SHP77 treated with DMSO at 0.1 percent for 48 hours (cell line): ENCODE data around the gene CCDC69.

Experiments
- DNase-seq: peaks from one replicate; lab custom pipeline; 2025; lab: John Stamatoyannopoulos, UW

The CCDC69 gene

DNA sequence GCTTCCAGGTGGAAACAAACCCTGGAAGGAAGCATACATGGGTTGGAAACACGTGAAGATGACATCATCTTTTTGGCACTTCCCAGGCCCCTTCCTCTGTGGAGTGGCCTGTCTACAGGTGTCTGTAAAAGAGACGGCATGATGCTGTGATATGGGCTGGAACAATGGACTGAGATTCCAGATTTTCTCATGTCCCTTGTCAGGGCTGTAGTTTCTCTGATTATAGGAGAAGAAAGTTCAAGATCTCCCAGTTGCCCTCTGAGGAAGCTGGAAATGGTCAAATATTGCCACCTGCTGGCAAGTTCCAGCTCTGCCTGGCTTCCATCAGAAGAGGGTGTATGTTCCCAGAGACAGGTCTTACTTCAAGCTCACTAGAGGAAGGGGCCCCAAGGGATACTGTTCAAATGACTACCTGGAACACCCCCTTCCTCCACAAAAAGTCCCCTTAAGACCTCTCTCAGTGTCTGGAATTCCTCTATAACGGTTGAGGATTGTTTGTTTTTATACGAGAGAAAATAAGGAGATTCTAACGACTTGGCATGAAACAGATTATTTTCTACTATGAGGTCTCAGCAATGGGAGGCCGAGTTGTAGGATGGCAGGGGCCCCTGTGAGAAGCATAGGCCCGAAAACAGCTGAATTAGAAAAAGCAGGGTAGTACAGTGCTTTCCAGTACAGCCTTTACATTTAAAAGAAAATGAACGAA lies 59.1 kb downstream of the CCDC69 start:
- peak; percentile 1 for DNase-seq

DNA sequence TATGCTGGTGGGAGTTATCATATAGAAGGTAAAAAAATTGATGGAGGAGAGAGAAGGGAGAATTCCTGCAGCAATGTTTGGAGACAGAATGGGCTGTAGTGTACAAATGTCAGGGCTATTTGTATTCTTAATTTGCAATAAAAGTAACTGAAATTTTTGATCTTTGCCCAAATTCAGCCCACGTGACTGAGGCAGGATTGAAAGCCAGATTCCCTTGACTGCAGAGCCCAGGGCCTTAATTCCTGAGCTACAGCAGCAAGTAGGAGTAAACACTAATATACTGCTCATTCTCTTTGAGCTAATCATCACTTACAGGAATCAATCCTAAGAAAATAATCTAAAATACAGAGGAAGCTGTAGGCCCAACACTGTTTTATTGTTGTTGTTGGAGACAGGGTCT lies 61.1 kb downstream of the CCDC69 start:
- DNase-seq: no peak

DNA sequence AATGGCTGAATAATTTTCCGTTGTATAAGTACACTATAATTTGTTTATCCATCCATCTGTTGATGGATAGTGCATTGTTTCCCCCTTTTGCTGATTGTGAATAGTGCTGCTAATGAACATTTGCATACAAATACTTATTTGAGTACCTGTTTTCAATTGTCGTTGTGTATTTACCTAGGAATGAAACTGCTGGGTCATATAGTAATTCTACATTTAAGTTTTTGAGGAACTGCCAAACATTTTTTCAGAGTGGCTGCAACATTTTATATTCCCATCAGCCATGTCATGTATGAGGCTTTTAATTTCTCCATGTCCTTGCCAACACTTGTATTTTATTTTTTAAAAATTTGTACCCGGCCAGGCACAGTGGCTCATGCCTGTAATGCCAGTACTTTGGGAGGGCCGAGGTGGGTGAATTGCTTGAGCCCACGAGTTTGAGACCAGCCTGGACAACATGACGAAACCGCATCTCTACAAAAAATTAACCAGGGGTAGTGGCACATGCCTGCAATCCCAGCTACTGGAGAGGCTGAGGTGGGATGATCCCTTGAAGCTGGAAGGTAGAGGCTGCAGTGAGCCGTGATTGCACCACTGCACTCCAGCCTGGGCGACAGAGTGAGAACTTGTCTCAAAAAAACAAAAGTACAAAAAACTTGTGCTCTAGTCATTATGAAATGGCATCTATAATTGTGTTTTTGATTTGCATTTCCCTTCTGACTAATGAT lies 64.1 kb downstream of the CCDC69 start:
- DNase-seq: no peak

DNA sequence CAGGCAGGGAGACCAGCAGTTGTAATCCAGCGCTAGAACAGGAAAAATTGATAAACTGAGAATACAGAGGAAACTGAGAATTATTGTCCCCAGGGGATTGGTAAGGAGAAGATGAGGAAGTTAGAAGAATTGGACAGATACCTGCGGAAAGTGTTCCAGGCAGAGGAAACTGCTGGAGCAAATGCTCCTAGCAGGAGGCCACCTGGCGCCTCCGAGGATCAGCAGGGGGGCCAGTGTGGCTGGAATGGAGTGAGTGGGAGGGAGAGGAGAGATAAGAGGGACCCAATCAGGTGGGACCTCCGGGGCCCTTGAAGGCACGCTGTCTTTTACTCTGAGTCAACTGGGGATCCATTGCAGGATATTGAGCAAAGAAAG lies 65.6 kb downstream of the CCDC69 start:
- no peak for DNase-seq

DNA sequence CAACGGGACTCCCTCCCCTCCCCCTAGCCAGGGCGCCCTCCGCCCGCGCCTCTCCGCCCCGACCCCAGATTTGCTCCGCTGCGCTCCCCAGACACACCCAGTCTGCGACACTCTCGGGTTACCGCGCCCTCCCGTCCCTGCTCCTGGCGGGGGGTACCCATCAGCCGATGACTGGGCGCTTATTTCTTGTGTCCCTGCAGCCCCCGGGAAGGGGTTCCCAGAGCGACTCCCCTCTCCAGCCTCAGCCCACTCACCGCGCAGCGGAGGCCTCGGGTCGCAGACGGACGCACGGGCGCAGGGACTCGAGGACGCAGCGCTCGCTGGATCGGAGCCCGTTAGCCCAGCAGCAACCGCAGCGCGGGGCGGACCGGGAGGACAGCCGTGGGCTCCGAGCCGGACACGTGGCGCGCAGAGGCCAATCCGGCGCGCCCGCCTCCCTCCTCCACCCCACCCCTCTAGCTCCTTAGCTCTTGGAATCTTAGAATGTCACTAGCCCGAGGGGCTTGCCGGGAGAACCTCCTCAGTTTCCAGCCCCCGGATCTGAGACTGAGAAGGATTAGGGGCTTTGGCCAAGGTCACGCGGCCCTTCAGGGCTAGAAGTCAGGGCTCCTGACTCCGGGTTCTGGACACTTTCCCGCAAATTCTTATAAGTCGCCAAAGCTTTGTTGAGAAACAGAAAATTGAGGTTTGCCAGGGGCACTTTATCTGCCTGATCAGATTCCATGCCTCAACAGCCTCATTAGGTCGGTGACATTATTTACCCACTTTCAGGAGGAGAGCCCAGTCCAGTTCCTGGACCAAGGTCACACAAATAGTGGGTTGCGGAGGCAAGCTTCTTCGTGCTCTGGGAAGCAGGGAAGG lies 66.2 kb downstream of the CCDC69 start, which contains the start of gene ANXA6:
Gene ANXA6 (minus strand): TSS at position 354 of the 861 bp plus-strand sequence. CDS start 9,878 bp downstream, outside the sequence.
- no peak for DNase-seq

DNA sequence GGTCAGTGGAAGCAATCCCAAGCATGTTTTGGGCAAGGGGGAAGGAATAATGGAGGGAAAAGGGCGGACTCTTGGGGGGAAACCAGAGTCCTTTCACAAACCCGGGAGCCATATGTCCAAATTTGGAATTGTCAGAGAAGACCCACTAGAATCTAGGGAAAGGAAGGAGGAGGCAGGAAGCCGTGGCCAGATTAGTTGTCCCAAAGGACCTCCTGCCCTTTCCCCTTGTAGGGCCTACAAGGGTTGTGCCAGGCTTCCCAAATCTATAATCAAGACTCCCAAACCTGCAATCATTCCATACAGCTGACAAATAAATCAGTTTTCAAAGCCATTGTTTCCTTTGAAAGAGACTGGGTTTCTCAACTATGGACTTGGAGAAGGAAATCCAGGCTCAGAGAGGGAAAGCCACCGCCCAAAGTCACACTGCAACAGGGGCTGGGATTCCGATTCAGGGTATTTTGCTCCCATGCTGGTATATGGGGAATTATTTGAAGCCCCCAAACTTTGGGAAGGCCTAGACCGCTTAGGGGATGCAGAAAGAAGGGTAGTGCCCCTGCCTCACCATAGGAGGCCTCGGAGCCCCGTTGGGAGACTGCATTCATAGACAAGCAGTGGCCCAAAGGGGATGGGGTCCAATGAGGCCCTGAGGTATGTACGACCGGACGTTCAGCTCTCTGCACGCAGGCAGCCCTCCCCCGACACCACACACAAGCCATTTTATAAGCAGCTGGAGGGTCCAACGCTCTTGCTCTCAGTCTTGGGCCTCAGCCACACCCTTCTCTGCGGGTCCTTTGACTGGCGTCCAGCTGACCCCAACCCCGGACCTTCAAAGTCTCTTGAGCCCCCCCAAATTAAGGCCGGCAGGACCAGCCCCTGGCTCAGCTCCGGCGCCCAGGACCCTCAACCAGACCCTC lies 67.1 kb downstream of the CCDC69 start:
- DNase-seq: no peak

DNA sequence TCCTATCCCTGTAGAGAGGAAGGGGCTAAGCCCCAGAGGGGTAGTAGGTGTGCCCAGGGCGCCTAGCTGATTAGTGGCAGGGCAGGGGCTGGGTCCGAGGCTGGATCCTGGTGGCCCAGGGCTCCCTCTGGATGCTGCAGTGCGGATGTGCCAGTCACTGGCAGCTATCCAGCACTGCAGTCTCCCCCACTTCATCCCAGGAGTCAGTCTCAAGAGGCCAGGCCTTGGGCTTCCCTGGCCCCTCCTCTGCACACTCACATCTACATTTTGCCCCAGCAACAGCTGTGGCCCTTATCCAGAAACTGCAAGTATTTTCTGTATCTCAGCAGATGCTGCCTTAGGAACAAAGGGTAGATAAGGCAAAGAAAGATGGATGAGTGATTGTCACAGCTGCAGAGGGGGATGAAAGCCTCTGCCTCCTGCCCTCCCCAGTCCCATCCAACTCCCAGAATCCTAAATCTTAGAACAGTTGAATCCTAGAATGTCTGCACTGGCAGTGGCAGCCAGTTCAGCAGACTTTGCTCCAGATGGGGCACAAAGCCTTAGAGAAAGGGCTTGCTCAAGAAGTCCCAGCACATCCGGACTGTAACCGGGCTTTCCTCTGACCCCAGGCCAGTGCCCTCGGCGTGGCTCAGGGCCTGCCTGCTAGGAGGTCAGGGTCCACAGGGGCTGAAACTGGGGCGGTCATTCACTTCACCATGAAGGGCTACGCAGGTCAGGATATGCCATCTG lies 68.0 kb downstream of the CCDC69 start:
- DNase-seq: no peak

DNA sequence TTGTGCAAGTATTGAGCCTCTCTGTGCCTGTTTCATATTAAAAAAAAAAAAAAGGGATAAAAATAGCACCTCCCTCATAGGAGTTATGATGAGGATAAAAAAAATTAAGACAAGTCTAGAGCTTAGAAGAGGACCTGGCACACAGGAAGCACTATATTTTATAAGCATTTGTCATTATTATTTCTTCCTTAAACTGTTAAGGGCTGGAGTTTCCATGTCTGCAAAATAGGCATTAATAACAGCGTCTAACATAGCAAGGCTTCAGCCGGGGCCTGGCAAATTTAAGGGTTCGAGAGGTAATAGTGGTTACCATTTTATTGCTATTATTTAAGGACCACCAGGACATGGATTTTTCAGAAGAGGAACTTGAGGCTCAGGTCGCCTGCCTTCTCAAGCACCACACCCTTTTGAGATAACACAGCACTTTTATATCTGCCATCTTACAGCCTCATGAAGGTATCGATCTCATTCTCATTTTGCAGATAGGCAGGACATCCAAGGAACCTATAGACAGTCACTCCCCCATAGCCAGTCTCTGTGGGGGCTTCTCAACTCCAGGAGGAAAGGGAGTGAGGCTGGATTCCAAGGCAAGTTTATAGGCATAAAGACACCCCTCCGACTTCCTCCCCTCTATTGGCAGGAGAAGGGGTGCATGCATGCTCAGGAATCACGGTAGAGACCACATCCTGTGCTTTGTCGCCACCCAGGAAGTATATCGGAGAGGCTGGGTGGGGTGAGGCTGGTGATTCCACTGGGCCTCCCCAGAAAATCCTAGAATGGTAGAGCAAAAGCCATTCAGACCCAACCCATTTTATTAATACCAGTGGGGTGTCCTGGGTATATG lies 68.7 kb downstream of the CCDC69 start:
- DNase-seq: no peak

DNA sequence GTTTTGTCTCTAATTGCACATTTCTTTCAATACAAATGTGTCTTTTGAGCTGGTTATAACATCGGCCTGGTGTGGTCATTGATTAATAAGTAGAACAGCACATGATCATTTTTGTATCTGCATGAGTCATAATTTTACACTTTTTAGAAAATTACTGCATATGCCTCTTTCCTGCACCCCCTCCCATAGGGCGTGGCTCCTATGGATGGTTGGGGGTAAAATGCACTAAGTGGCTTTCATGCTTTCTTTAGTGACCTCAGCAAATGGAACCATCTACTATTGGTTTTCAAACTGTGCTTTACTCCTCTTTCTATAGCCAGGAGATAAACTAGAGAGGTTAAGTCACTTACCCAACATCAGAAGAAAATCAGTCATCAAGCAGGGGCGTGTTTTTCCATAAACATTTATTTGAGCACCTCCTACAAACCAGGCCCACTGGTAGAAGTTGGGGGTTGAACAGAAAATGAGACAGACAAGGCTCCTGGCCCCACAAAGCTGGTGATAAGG lies 70.1 kb downstream of the CCDC69 start:
- DNase-seq: no peak

DNA sequence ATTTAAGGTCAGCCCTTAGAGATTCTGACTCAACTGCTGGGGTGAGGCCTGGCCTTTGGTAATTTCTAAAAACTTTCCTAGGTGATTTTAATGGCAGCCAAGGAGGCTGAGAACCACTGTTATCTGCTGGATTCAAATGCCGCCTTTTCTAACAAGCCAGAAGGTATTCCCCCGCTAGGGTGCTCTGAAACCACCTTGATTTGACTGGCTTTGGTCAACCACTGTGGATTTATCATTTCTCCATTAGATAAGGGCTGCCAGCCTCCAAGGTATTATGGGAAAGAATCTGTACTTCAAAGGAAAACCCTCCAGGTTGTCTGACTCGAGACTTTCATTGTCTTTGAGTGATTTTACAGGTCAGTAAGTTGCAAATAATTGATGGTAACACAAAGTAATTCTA lies 70.6 kb downstream of the CCDC69 start:
- no peak for DNase-seq

DNA sequence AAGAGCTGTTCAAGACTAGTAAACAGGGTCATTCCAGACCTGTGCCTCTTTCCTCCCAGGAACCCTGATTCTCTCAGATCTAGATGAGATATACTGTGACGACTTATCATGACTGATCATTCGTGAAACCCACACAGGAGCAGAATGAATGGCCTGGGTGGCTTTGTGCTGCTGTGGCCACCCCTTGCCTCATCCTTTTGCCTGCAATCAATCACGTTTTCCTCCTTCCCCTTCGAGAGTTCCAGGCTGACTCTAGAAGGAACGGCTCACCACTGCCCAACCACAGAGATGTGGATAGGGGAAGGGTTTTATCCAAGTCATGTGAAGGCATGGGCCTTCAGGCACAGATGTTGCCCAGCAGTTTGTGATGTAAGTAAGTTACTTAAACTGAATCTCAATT lies 72.1 kb downstream of the CCDC69 start:
- no peak for DNase-seq

DNA sequence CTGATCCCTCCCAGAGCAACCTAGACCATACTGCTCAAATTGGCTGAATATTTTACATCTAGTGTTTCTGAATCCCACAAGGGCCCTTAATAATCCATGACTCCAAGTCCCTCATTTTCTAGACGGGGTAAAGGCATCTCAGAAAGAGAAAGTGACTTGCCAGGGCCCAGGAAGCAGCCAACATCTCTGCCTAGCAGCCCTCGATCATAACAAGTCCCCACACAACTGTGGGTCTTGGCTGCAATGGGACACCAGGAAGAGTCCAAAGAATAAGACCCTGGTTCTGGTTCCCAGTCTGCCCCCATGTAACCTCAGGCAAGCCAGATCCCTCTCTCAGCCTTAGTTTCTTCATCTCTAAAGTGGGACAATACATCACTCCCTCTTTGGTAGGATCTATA lies 72.6 kb downstream of the CCDC69 start:
- DNase-seq: no peak

DNA sequence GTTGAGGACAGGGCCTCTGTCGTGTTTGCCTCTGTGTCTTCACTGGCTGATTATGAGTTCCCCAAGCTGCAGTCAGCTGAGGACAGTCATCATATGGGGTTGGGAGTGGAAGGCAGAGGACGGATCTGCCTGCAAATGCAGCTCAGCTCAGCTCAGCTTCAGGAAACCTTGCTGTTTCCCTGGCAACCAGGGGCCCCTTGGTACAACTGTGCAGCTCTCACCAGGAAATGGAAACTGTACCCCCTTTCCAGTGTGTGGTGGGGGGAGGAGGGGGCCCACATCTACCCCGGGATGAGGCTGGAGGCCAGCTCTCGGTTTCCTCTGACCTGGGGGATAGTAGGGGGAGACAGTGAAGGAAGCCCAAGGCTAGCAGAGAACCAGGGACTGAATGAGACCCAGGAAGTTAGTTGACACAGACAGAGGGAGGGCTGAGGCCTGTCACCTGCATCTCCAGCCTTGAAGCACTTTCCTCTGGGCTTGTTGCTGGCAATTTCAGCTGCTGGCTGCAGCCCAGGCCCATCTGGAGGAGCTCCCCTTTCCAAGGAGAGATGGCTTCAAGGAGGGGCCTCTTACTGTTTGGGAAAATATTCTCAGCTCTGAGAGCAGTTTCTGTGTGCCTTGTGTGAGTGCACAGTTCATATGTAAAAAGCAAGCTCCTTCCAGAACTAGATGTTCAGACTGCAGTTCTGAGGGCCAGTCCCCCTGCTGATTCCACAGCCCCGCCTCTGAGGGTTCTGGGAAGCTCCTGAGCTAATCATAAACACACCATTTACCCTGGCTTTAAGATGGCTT lies 73.2 kb downstream of the CCDC69 start:
- no peak for DNase-seq

DNA sequence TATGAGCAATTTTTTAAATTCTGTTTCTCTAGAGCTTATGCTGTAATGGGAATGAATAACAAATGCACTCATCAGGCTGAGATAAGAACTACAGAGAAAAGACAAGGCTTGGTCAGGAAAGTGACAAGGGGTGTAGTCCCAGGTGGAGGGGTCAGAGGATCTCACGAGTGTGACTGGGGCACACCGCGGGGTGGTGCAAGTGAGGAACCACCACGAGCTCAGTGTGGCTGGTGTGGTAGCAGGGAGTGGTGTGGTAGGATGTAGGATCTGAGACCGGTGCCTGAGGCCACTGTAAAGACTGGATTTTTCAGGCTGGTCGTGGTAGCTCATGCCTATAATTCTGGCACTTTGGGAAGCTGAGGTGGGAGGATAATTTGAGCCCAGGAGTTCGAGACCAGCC lies 75.3 kb downstream of the CCDC69 start:
- no peak for DNase-seq

DNA sequence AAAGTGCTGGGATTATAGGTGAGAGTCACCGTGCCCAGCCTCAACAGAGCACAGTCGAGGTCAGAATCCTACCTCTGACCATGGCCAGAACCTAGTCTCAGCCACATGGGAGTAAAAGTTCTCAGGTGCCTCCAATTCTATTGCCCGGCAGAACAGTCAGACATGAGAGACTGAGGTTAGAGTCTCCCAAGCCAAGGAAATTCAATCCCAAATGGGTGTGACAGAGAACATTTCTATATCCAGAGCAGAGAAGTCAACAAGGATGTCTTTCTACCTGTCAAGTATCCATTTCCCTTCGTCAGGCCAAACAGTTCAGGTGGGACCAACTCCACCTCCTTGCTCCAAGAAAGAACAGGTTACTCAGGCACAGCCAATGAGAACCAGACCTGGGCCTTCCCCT lies 76.9 kb downstream of the CCDC69 start:
- no peak for DNase-seq

DNA sequence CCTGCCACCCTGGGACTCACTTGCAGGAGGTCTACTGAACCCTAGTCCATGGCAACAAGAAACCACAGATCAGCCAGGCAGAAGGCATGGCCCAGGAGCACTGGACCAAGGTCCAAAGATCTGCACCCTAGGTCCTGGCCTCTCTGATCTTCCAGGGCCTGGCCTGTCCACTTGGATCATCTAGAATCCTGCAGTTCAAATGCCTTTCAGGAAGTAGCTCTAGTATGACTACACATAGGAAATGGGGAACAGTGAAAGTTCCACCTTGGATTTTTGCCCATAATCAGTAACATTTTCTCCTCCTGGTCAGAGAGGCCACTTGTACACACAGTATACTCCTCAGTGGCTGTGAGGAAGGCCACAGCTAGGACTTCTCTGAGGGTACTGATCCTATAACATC lies 77.8 kb downstream of the CCDC69 start:
- DNase-seq: no peak

DNA sequence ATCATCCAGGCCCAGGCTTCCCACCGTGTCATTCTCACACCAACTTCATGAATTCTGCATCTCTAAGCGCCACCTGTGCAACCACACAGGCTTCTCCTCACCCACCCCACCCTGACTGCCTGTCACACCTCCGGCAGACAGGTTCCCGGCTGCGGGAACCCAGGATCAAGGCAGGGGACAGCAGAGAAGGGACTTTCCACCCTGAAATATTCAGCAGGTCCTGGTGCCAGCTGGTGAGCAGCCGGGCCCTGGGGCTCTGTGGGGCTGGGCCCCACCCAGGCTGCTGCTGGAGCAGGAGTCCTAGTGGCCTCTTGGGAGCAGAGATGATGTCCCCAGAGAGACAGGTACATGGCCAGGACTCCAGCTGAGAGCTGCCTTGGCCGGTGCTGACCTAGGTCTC lies 79.0 kb downstream of the CCDC69 start:
- no peak for DNase-seq

DNA sequence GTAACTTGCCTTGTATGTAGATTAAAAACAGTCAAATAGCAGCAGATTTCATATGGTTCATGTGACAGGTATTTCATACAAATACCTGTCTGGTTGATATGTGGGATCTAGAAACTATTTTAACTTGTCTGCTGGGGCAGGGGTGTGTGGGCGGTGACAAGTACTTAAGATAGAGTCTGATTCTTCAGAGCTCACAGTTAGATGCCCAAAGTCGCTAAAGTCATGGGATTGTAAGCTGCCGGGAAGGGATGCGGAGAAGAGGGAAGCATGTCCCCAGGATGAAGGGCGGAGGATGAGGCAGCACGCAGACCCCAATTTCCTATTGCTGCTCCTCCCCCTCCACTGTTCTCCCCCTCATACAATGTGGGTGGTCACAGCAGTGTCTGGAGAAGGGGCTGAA lies 79.6 kb downstream of the CCDC69 start:
- no peak for DNase-seq

DNA sequence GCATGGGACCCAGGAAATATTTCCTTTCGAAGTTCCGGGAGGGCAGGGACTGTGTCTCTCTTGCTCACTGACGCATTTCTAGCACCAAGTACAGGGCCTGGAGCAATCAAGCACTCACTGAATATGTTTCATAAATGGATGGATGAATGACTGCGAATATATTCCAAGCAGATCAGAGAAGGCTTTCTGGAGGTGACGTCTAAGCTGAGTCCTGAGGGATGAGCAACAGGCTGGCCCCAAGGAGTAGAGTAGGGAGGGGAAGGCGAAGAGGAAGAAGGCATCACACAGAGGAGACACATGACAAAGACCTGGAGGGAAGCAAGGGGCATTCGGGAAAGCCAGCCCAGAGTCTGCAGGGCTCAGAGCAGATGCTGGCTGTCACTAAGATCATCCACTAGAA lies 80.2 kb downstream of the CCDC69 start:
- no peak for DNase-seq
